ENCODE data around the gene KDM3A. TPM values are rescaled to one million over a fixed set of nuclear protein-coding genes. Genes with fewer than 3 reads are reported as not detected.

Gene KDM3A
- total and polyA plus RNA-seq, 2 experiments from 2014 or later, result 8.9 to 21.8 TPM

DNA sequence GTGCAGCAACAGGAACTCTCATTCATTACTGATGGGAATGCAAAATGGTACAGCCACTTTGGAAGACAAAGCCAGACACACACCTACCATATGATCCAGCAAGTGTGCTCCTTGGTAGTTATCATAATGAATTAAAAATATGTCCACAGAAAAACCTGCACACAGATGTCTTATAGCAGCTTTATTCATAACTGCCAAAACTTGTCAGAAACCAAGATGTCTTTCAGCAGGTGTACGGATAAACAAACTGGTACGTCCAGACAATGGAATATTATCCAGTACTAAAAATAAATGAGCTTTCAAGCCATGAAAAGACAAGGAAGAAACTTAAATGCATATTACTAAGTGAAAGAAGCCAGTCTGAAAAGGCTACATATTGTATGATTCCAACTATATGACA, 71.7 kb downstream of the KDM3A start (continued):
- TF ChIP-seq ZNF462 (CRISPR knock-in tag; IDR thresholded peaks at IDR 0.05), result no peak
- TF ChIP-seq, protein P1, sequence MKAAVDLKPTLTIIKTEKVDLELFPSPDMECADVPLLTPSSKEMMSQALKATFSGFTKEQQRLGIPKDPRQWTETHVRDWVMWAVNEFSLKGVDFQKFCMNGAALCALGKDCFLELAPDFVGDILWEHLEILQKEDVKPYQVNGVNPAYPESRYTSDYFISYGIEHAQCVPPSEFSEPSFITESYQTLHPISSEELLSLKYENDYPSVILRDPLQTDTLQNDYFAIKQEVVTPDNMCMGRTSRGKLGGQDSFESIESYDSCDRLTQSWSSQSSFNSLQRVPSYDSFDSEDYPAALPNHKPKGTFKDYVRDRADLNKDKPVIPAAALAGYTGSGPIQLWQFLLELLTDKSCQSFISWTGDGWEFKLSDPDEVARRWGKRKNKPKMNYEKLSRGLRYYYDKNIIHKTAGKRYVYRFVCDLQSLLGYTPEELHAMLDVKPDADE (IDR thresholded peaks at IDR 0.05), result no peak
- no peak for TF ChIP-seq STAT1 (IDR thresholded peaks at IDR 0.05; ENCODE audit: unreplicated experiment)
- TF ChIP-seq EZH2 (IDR thresholded peaks at IDR 0.05; ENCODE audit: low read depth, unreplicated experiment), result no peak
- TF ChIP-seq JUNB (IDR thresholded peaks at IDR 0.05; ENCODE audit: unreplicated experiment), result no peak
- TF ChIP-seq, protein P2, sequence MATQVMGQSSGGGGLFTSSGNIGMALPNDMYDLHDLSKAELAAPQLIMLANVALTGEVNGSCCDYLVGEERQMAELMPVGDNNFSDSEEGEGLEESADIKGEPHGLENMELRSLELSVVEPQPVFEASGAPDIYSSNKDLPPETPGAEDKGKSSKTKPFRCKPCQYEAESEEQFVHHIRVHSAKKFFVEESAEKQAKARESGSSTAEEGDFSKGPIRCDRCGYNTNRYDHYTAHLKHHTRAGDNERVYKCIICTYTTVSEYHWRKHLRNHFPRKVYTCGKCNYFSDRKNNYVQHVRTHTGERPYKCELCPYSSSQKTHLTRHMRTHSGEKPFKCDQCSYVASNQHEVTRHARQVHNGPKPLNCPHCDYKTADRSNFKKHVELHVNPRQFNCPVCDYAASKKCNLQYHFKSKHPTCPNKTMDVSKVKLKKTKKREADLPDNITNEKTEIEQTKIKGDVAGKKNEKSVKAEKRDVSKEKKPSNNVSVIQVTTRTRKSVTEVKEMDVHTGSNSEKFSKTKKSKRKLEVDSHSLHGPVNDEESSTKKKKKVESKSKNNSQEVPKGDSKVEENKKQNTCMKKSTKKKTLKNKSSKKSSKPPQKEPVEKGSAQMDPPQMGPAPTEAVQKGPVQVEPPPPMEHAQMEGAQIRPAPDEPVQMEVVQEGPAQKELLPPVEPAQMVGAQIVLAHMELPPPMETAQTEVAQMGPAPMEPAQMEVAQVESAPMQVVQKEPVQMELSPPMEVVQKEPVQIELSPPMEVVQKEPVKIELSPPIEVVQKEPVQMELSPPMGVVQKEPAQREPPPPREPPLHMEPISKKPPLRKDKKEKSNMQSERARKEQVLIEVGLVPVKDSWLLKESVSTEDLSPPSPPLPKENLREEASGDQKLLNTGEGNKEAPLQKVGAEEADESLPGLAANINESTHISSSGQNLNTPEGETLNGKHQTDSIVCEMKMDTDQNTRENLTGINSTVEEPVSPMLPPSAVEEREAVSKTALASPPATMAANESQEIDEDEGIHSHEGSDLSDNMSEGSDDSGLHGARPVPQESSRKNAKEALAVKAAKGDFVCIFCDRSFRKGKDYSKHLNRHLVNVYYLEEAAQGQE (IDR thresholded peaks at IDR 0.05; ENCODE audit: unreplicated experiment), result no peak
- TF ChIP-seq POLR2AphosphoS5 (IDR thresholded peaks at IDR 0.05; ENCODE audit: low read depth), result no peak
- no peak for TF ChIP-seq CREB1 (CRISPR knock-in tag; IDR thresholded peaks at IDR 0.05; ENCODE audit: low read depth)
- TF ChIP-seq EZH2phosphoT487 (IDR thresholded peaks at IDR 0.05; ENCODE audit: unreplicated experiment), result no peak
- TF ChIP-seq CTCF (conservative IDR thresholded peaks at IDR 0.05; ENCODE audit: low read depth in 2 of 2), result no peak
- TF ChIP-seq NANOG (IDR thresholded peaks at IDR 0.05; ENCODE audit: borderline replicate concordance), result no peak
